GM18508 (cell line): ENCODE measurements around the gene LGMN.

Source experiments
- ATAC-seq: cut with Tn5 transposase; IDR thresholded peaks from one replicate; pipeline ENCODE4 v1.9.1; 2021; ENCODE audit warnings: moderate number of reproducible peaks; ENCODE audit not compliant: insufficient read depth, unreplicated experiment

The LGMN gene

DNA sequence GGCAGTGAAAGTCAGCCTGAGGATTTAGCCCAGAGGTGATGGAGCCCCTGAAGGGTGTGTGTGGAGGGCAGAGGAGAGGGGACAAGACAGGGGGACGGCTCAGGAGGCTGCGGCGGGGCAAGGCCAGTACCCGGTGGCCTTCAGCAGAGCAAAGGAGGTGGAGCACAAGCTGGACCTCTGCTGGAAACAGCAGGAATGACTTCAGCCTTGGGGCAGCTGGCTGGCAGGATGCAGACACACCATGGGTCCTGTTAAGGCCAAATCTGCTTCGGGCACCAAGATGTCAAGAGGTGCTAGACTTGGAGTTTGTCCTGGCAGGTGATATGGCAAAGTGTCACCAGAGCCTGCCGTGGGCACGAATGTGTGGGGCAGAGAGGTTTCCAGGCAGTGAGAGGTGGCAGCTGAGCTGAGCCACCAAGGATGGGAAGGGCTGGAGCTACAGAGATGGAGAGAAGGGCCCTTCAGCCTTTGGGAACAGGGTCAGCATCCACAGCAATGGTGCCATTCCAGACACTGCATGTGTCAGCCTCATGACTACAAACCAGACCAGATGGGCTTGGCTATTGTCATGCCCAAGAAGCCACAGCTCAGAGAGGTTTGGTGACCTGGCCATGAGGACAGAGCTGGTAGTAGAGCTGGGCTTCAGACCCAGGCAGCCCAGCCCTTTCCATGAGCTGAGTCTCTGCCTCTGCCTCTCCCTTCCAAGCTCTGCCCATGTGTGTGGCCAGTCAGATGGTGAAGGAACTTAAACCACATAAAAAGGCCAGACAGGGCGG, 91.9 kb downstream of the LGMN start:
- ATAC-seq = no peak

- no peak for ATAC-seq
Measured at GRCh38 chr14:92655419-92656201, 92.8 kb downstream of the LGMN start.

- ATAC-seq = no peak
Measured at GRCh38 chr14:92654239-92654901, 94.1 kb downstream of the LGMN start.
